ENCODE data around the gene ZFP42.

ZFP42 gene

GRCh38 chr4:188006285-188006848 lies 10.8 kb downstream of the ZFP42 start:
- Mint-ChIP-seq H3K9me3 (peaks cover 3% of the 10 kb centered on the region), H3K27me3 (no peaks in the 10 kb centered on the region), H3K27ac (no peak overlapping the region), H3K4me1 (no peaks in the 10 kb centered on the region), H3K4me3 (no peak overlapping the region), H3K36me3 (no peaks in the 10 kb centered on the region)
- no peak for ATAC-seq

GRCh38 chr4:188008377-188008776 lies 12.8 kb downstream of the ZFP42 start:
- H3K4me3 Mint-ChIP-seq, result no peak overlapping the region
- no peak for ATAC-seq
- no peaks in the 10 kb centered on the region for H3K27me3 Mint-ChIP-seq

GRCh38 chr4:188012426-188012945 lies 16.9 kb downstream of the ZFP42 start:
- Mint-ChIP-seq H3K27ac (no peak overlapping the region), H3K36me3 (no peaks in the 10 kb centered on the region), H3K27me3 (no peaks in the 10 kb centered on the region), H3K4me3 (no peak overlapping the region), H3K4me1 (no peaks in the 10 kb centered on the region), H3K9me3 (peaks cover 7% of the 10 kb centered on the region)
- no peak for ATAC-seq

More at GRCh38 chr4:188008377-188008776, 12.8 kb downstream of the ZFP42 start:
- H3K4me1 Mint-ChIP-seq, result no peaks in the 10 kb centered on the region
- no peak overlapping the region for H3K27ac Mint-ChIP-seq
- no peaks in the 10 kb centered on the region for H3K36me3 Mint-ChIP-seq
- peaks cover 3% of the 10 kb centered on the region for H3K9me3 Mint-ChIP-seq

GRCh38 chr4:188015025-188015940 lies 19.7 kb downstream of the ZFP42 start:
- Mint-ChIP-seq H3K27me3 (no peaks in the 10 kb centered on the region), H3K4me3 (no peak overlapping the region), H3K9me3 (peaks cover 4% of the 10 kb centered on the region), H3K36me3 (no peaks in the 10 kb centered on the region), H3K27ac (no peak overlapping the region), H3K4me1 (no peaks in the 10 kb centered on the region)
- ATAC-seq, result no peak

- no peaks in the 10 kb centered on the region for H3K36me3 Mint-ChIP-seq
- peaks cover 4% of the 10 kb centered on the region for H3K9me3 Mint-ChIP-seq
- ATAC-seq, result no peak
- H3K27me3 Mint-ChIP-seq, result no peaks in the 10 kb centered on the region
- H3K4me3 Mint-ChIP-seq, result no peak overlapping the region
- no peak overlapping the region for H3K27ac Mint-ChIP-seq
- no peaks in the 10 kb centered on the region for H3K4me1 Mint-ChIP-seq
Observed at GRCh38 chr4:188016754-188017153, 21.2 kb downstream of the ZFP42 start.

- Mint-ChIP-seq H3K27me3 (no peaks in the 10 kb centered on the region), H3K4me1 (no peaks in the 10 kb centered on the region), H3K27ac (no peak overlapping the region), H3K36me3 (no peaks in the 10 kb centered on the region), H3K9me3 (peaks cover 4% of the 10 kb centered on the region), H3K4me3 (no peak overlapping the region)
- no peak for ATAC-seq
Observed at GRCh38 chr4:188018262-188018661, 22.7 kb downstream of the ZFP42 start.

- no peaks in the 10 kb centered on the region for H3K36me3 Mint-ChIP-seq
- H3K4me3 Mint-ChIP-seq, result no peak overlapping the region
- H3K27ac Mint-ChIP-seq, result no peak overlapping the region
- H3K27me3 Mint-ChIP-seq, result no peaks in the 10 kb centered on the region
- ATAC-seq, result no peak
- peaks cover 2% of the 10 kb centered on the region for H3K9me3 Mint-ChIP-seq
- H3K4me1 Mint-ChIP-seq, result no peaks in the 10 kb centered on the region
Observed at GRCh38 chr4:188021548-188022249, 26.1 kb downstream of the ZFP42 start.

- no peaks in the 10 kb centered on the region for H3K27me3 Mint-ChIP-seq
- no peak overlapping the region for H3K4me3 Mint-ChIP-seq
- no peak overlapping the region for H3K27ac Mint-ChIP-seq
Observed at GRCh38 chr4:188023682-188024081, 28.1 kb downstream of the ZFP42 start.

GRCh38 chr4:188025476-188025875 lies 29.9 kb downstream of the ZFP42 start:
- Mint-ChIP-seq H3K9me3 (peaks cover 6% of the 10 kb centered on the region), H3K4me1 (no peaks in the 10 kb centered on the region), H3K27ac (no peak overlapping the region), H3K4me3 (no peak overlapping the region), H3K27me3 (no peaks in the 10 kb centered on the region), H3K36me3 (no peaks in the 10 kb centered on the region)
- ATAC-seq, result no peak

More at GRCh38 chr4:188023682-188024081, 28.1 kb downstream of the ZFP42 start:
- ATAC-seq, result no peak
- Mint-ChIP-seq H3K4me1 (no peaks in the 10 kb centered on the region), H3K36me3 (no peaks in the 10 kb centered on the region), H3K9me3 (no peaks in the 10 kb centered on the region)

GRCh38 chr4:188029114-188029513 lies 33.5 kb downstream of the ZFP42 start:
- Mint-ChIP-seq H3K27ac (no peak overlapping the region), H3K36me3 (no peaks in the 10 kb centered on the region), H3K4me3 (no peak overlapping the region), H3K27me3 (no peaks in the 10 kb centered on the region), H3K4me1 (no peaks in the 10 kb centered on the region), H3K9me3 (peaks cover 9% of the 10 kb centered on the region)
- no peak for ATAC-seq

- no peaks in the 10 kb centered on the region for H3K36me3 Mint-ChIP-seq
- H3K4me1 Mint-ChIP-seq, result no peaks in the 10 kb centered on the region
- ATAC-seq, result no peak
- H3K4me3 Mint-ChIP-seq, result no peak overlapping the region
- no peak overlapping the region for H3K27ac Mint-ChIP-seq
- peaks cover 9% of the 10 kb centered on the region for H3K9me3 Mint-ChIP-seq
- H3K27me3 Mint-ChIP-seq, result no peaks in the 10 kb centered on the region
Observed at GRCh38 chr4:188030401-188030800, 34.8 kb downstream of the ZFP42 start.

- Mint-ChIP-seq H3K4me1 (no peaks in the 10 kb centered on the region), H3K4me3 (no peak overlapping the region), H3K9me3 (peaks cover 9% of the 10 kb centered on the region), H3K36me3 (no peaks in the 10 kb centered on the region), H3K27me3 (no peaks in the 10 kb centered on the region), H3K27ac (no peak overlapping the region)
- ATAC-seq, result no peak
Observed at GRCh38 chr4:188031751-188032150, 36.2 kb downstream of the ZFP42 start.

GRCh38 chr4:188032170-188032569 lies 36.6 kb downstream of the ZFP42 start:
- no peak overlapping the region for H3K27ac Mint-ChIP-seq
- H3K9me3 Mint-ChIP-seq, result peaks cover 9% of the 10 kb centered on the region
- no peaks in the 10 kb centered on the region for H3K27me3 Mint-ChIP-seq
- H3K4me3 Mint-ChIP-seq, result no peak overlapping the region
- ATAC-seq, result no peak
- no peaks in the 10 kb centered on the region for H3K36me3 Mint-ChIP-seq
- no peaks in the 10 kb centered on the region for H3K4me1 Mint-ChIP-seq

GRCh38 chr4:188032583-188032982 lies 37.0 kb downstream of the ZFP42 start:
- ATAC-seq, result no peak
- peaks cover 9% of the 10 kb centered on the region for H3K9me3 Mint-ChIP-seq
- no peak overlapping the region for H3K27ac Mint-ChIP-seq
- H3K27me3 Mint-ChIP-seq, result no peaks in the 10 kb centered on the region
- no peaks in the 10 kb centered on the region for H3K4me1 Mint-ChIP-seq
- H3K36me3 Mint-ChIP-seq, result no peaks in the 10 kb centered on the region
- H3K4me3 Mint-ChIP-seq, result no peak overlapping the region

GRCh38 chr4:188037003-188037713 lies 41.6 kb downstream of the ZFP42 start:
- ATAC-seq, result no peak
- Mint-ChIP-seq H3K4me3 (no peak overlapping the region), H3K27me3 (no peaks in the 10 kb centered on the region), H3K4me1 (no peaks in the 10 kb centered on the region), H3K36me3 (no peaks in the 10 kb centered on the region), H3K27ac (no peak overlapping the region), H3K9me3 (no peaks in the 10 kb centered on the region)

All from stimulated activated memory B cell treated with anti-CD40 and anti-IgM and Interleukin-4, amounts not matched to agents 10 μg/mL and 1 μg/mL and 100 μg/mL, for 72 hours (primary cell).